Neural cell (in vitro differentiated cells): ENCODE data around the gene ZNF580.
A peak's percentile ranks its signal among the peaks of the same experiment; 100 is the strongest.

Experiments
- EP300 ChIP-seq: fragments of 450-650 bp; conservative IDR thresholded peaks from 2 replicates; pipeline ENCODE4 v1.6.1; 2014; ENCODE audit warnings: antibody characterized with exemption, mild to moderate bottlenecking, moderate library complexity; ENCODE audit not compliant: poor library complexity, severe bottlenecking
- EZH2 ChIP-seq: fragments of 200-600, 300-800 bp; shearing (Covaris generic), sonication (generic); IDR thresholded peaks from 2 replicates; pipeline ENCODE4 v1.6.1; 2014; ENCODE audit warnings: antibody characterized with exemption, low read length, borderline replicate concordance, mild to moderate bottlenecking; ENCODE audit not compliant: insufficient read depth, poor library complexity, severe bottlenecking
- MXI1 ChIP-seq: fragments of 450-650 bp; conservative IDR thresholded peaks from 2 replicates; pipeline ENCODE4 v1.6.1; 2014; ENCODE audit warnings: antibody characterized with exemption, mild to moderate bottlenecking; ENCODE audit not compliant: poor library complexity, severe bottlenecking
- POLR2AphosphoS5 ChIP-seq: IDR thresholded peaks from 2 replicates; pipeline ENCODE4 v1.6.1; 2012
- REST ChIP-seq: IDR thresholded peaks from 2 replicates; pipeline ENCODE4 v1.6.1; 2012; ENCODE audit warnings: borderline replicate concordance
- TF ChIP-seq, protein P1 (sequence below): fragments of 450-650 bp; IDR thresholded peaks from 2 replicates; pipeline ENCODE4 v1.5.1; 2014; ENCODE audit warnings: antibody characterized with exemption, mild to moderate bottlenecking, moderate library complexity; ENCODE audit not compliant: poor library complexity, severe bottlenecking

- TF ChIP-seq, protein P1, sequence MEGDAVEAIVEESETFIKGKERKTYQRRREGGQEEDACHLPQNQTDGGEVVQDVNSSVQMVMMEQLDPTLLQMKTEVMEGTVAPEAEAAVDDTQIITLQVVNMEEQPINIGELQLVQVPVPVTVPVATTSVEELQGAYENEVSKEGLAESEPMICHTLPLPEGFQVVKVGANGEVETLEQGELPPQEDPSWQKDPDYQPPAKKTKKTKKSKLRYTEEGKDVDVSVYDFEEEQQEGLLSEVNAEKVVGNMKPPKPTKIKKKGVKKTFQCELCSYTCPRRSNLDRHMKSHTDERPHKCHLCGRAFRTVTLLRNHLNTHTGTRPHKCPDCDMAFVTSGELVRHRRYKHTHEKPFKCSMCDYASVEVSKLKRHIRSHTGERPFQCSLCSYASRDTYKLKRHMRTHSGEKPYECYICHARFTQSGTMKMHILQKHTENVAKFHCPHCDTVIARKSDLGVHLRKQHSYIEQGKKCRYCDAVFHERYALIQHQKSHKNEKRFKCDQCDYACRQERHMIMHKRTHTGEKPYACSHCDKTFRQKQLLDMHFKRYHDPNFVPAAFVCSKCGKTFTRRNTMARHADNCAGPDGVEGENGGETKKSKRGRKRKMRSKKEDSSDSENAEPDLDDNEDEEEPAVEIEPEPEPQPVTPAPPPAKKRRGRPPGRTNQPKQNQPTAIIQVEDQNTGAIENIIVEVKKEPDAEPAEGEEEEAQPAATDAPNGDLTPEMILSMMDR = no peak
- TF ChIP-seq EZH2 (no peak), EP300 (no peak), MXI1 (peak; percentile 49), REST (peak; percentile 29), POLR2AphosphoS5 (peak; percentile 61)
Observed at GRCh38 chr19:55643003-55643886, 2.4 kb downstream of the ZNF580 start, which contains the start of gene ZNF581.
